ENCODE measurements around the gene MPDZ. TPM values are rescaled to one million over a fixed set of nuclear protein-coding genes. Genes with fewer than 3 reads are reported as not detected.

MPDZ gene
- total and polyA plus RNA-seq, 2 of the 4 experiments (the other 2 are of a cell fraction), result 18.8 to 39.3 TPM

DNA sequence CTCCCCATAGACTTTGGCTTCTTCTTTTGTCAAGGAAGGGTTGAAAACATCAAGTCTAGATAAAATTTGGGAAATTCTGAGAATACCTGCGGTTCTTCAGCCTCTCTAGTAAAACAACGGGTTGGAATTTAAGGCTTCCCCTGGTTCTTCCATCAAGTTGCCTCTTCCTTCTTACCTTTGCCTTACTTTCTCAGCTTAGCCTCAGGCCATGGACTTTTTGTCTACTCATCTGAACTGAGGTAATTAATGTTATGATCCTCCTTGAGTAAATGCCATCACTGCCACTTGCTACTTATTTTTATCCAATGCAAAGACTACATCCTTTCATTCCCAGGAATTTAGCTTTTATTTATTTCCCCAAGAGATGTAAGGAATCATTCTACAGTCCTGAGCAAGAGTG lies 184.4 kb downstream of the MPDZ start:
- POLR2A ChIA-PET (ENCODE audit: unreplicated experiment), result no interaction called here
- WGBS, 2 experiments (ENCODE audit: extremely low coverage in 2 of 2, insufficient read length in 1 of 2), result no CpG with 5 or more reads among the region's 2 CpGs

More for the DNA sequence above, 184.4 kb downstream of the MPDZ start:
- H3K56ac ChIP-seq (ENCODE audit: extremely low read depth, insufficient read depth, low read length), result no peak overlapping the region
- no peak overlapping the region for H3K27ac ChIP-seq (ENCODE audit: insufficient read depth, low read length)
- H3K4me1 ChIP-seq (ENCODE audit: control insufficient read depth, insufficient read depth, low read length), result no peaks in the 10 kb centered on the region
- DNase-seq, result no peak
- H4K91ac ChIP-seq (ENCODE audit: insufficient read depth, low read depth, low read length), result no peak overlapping the region
- no peak overlapping the region for H2AK9ac ChIP-seq (replicated peaks; ENCODE audit: low read depth, low read length, poor library complexity)
- H2AFZ ChIP-seq (replicated peaks; ENCODE audit: low read length, poor library complexity), result no peak overlapping the region
- no peak for ATAC-seq (ENCODE audit: low read depth)
- no peaks in the 10 kb centered on the region for H3K36me3 ChIP-seq (ENCODE audit: control insufficient read depth, insufficient read depth, low read length)
- H3K9ac ChIP-seq (ENCODE audit: low read depth, low read length), result no peak overlapping the region
- H3K18ac ChIP-seq (ENCODE audit: low read depth, low read length), result no peak overlapping the region
- no peak for TF ChIP-seq MXI1 (IDR thresholded peaks at IDR 0.05; ENCODE audit: borderline replicate concordance, low read depth, low read length)
- no peak for TF ChIP-seq CEBPB (IDR thresholded peaks at IDR 0.05; ENCODE audit: low read depth, low read length)
- no peak for TF ChIP-seq POLR2A (IDR thresholded peaks at IDR 0.05; ENCODE audit: low read depth, low read length)
- TF ChIP-seq MAFK (IDR thresholded peaks at IDR 0.05; ENCODE audit: low read depth, low read length), result no peak
- no peak for TF ChIP-seq FOS (IDR thresholded peaks at IDR 0.05; ENCODE audit: low read depth, low read length)
- no peak for TF ChIP-seq RFX5 (IDR thresholded peaks at IDR 0.05; ENCODE audit: low read depth, low read length)
- TF ChIP-seq NFE2L2 (IDR thresholded peaks at IDR 0.05; ENCODE audit: low read depth, low read length), result no peak
- TF ChIP-seq RCOR1 (IDR thresholded peaks at IDR 0.05; ENCODE audit: insufficient replicate concordance, low read length), result no peak
- no peak for TF ChIP-seq RAD21 (IDR thresholded peaks at IDR 0.05; ENCODE audit: low read length)
- no peak for TF ChIP-seq ELK1 (IDR thresholded peaks at IDR 0.05; ENCODE audit: borderline replicate concordance, low read depth, low read length)
- no peak for TF ChIP-seq CHD1 (IDR thresholded peaks at IDR 0.05; ENCODE audit: low read depth, low read length)
- TF ChIP-seq CTCF (conservative IDR thresholded peaks at IDR 0.05; ENCODE audit: low read depth, low read length), result no peak
- H4K8ac ChIP-seq (ENCODE audit: low read depth in 2 of 2, low read length in 2 of 2), result no peak overlapping the region
- no peak overlapping the region for H2BK120ac ChIP-seq (ENCODE audit: low read depth, low read length)
- no peak overlapping the region for H2BK15ac ChIP-seq (ENCODE audit: low read depth, low read length)
- dilution Hi-C loops (cut with HindIII; ENCODE audit: low sequenced_read_pairs, unreplicated experiment) (no loop called here), intact Hi-C loops (cut with micrococcal nuclease) (no loop called here), in situ Hi-C loops (cut with MboI; ENCODE audit: low sequenced_read_pairs) (no loop called here)
- CTCF ChIA-PET, result interaction anchor here (0.6 kb wide), 1 partner anchor 12 kb away, joined by 3 read pairs; no protein-coding TSS in a partner anchor
- no peak overlapping the region for H3K4me2 ChIP-seq (ENCODE audit: low read depth, low read length)
- no TSS peak for BruUV-seq (replicated peaks)
- no peak overlapping the region for H2BK5ac ChIP-seq (ENCODE audit: low read depth, low read length, poor library complexity, severe bottlenecking)
- H2AK5ac ChIP-seq (ENCODE audit: low read depth, low read length), result no peak overlapping the region
- no peaks in the 10 kb centered on the region for H3K9me1 ChIP-seq (ENCODE audit: insufficient read depth, low read length)
- no peak overlapping the region for H3K23ac ChIP-seq (ENCODE audit: low read depth, low read length)
- no peaks in the 10 kb centered on the region for H3K9me3 ChIP-seq (ENCODE audit: control insufficient read depth, insufficient read depth, low read length)
- H3K4me3 ChIP-seq (ENCODE audit: insufficient read depth, low read depth, low read length), result no peak overlapping the region
- no peak overlapping the region for H4K5ac ChIP-seq (ENCODE audit: low read depth, low read length)
- H3K14ac ChIP-seq (replicated peaks; ENCODE audit: low read depth, low read length), result no peak overlapping the region
- H4K20me1 ChIP-seq (ENCODE audit: insufficient read depth, low read length), result no peaks in the 10 kb centered on the region
- no peaks in the 10 kb centered on the region for H3K27me3 ChIP-seq (ENCODE audit: control insufficient read depth, insufficient read depth, low read length)
- H3K79me1 ChIP-seq (ENCODE audit: low read depth in 1 of 2, low read length in 2 of 2), result no peaks in the 10 kb centered on the region
- H2BK20ac ChIP-seq (ENCODE audit: low read depth, low read length), result no peak overlapping the region
- H3K4ac ChIP-seq (ENCODE audit: low read depth, low read length), result no peak overlapping the region
